HG03342 (cell line): ENCODE measurements around the gene DNAJC13.
A peak's percentile ranks its signal among the peaks of the same experiment; 100 is the strongest.
"Not testable (repeated sequence)": the region's sequence is repeated elsewhere in the genome, so short reads cannot be mapped to it uniquely, and the experiment has no call there.

ENCODE experiments used
- ATAC-seq: cut with Tn5 transposase; IDR thresholded peaks from one replicate; pipeline ENCODE4 v1.9.1; 2021; ENCODE audit warnings: mild to moderate bottlenecking, moderate library complexity; ENCODE audit not compliant: unreplicated experiment

DNAJC13 gene

DNA sequence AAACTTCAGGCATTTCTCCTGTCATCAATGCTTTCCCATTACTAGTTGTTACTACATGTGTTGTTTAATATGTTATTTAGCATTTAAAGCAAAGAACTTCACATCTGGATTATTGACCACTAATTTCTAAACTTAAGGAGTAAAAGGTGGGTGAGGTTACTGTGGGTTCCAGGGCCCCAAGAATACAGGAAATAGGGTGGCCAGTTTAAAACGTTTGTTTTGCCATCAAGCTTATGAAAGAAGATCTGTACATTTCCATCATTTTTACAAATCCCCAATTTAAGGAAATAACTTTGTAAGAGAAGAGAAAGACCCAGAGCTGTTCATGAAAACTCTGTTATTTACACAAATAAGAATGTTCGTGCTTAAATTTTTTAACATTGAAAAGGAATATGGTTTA, 125.3 kb downstream of the DNAJC13 start:
- ATAC-seq = no peak

DNA sequence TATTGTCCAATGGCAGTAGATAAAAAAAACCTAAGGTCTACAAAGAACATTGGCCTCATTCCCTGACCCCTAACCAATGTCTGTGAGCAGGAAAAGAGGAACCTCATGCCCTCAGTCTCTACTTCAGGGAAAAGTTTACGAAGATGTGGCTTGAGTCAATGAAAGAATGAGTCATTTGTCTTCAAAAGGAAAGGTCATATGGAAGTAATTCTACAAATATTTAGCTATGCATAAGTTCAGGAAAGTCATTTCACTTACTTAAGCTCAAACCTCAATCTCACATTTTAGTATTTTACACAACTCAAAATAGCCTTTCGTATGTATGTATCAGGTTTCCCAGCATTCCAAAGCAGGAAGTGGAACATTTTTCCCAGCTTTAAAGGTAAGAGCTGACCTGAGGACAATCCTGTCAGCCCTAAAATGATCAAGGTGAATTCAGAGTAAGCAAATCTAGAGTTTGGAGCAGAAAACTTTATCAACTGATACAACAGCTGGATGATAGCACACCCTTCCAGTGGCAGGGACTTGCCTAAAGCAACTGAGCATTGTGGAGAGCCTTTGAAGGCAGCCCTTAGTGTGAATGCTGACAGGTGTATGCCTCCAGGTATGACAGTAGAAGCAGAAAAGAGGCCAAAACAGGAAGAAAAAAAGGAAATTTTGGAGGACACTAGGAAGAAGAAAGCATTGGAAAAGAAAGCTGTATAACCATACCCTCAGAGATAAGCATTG, 125.9 kb downstream of the DNAJC13 start:
- peak; percentile 51 for ATAC-seq

DNA sequence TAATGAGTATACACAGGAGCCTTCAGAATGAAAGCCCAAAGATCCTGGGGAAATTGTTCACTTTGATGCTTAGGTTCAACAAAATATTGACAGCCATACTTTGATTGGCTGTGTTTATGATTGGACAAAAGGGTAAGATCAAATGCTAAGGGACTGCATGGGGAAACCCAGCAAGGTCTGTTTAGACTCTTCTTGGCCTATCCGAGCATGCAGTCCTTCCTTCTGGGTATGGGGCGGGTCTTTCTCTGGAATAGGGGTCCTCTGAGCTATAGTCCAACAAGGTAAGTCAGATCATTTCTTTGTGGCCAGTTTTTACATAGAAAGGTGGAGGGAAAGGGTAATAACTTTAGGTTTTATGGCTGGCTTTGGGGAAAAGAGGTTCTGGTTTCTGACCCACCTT, 126.8 kb downstream of the DNAJC13 start:
- ATAC-seq = no peak

DNA sequence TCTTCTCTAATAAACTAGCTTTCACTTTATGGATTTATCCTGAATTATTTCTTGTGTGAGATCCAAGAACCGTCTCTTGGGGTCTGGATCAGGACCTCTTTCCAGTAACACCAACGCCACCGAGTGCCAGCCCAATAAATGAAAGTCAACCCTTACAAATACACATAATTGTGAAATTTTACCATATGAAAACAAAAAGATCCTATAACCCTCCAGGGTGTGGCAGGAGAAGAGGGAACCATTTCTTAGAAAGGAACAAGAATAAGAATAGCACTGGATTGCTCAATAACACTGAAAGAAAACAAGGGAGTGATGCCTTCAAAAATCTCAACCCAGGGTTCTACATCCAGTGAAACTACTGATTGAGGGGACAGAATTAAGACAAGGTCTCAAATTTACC, 128.2 kb downstream of the DNAJC13 start:
- no peak for ATAC-seq

DNA sequence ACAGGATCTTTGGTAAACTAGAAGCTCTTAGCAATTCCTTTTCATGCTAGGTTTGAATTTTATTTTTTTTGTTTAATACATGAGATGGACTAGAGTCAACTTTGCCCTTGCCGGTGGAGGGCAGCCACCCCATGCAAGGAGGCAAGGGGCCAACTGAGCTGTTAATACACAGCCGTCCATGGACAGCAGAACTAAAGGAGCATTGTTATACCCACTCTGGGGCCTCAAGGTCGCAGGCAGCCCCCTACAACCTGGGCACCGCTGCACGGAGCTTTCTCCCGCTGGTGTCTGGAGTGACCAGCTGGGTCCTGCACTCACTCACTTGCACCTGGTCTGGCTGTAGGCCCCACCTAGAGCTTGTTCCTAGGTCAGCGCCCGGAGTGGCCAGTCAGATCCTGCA, 131.9 kb downstream of the DNAJC13 start:
- ATAC-seq = no peak

DNA sequence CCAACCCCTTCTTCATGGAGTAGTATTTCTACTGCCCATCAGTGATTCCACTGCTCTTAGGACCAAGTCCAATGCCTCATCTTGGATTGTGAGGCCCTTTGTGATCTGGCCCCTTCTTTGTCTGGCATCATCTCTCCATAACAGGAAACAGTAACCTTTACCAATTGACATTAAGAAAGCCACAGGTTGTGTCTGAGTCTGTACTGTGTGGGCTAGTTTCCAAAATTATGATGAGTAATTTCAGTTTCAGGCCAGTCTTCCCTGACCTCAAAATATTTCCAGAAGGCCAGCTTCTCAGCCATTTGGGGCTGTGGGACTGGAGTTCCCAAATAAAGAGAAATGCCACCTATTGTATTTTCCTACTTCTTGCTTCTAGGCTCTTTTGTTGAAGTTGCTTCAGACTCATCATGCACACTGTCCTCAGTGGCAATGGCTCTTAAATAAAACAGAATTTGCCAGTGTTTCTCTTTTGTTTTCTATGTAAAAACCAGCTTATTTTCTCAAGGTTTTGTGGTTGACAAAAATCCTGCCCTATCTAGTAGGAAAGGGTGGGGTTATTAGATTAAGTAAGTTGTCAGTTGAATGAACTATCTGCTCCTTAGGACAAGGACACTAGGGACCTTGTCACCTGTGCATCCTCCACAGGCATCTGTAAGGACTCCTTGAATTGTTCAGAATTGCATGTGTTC, 132.7 kb downstream of the DNAJC13 start:
- peak; percentile 72 for ATAC-seq

DNA sequence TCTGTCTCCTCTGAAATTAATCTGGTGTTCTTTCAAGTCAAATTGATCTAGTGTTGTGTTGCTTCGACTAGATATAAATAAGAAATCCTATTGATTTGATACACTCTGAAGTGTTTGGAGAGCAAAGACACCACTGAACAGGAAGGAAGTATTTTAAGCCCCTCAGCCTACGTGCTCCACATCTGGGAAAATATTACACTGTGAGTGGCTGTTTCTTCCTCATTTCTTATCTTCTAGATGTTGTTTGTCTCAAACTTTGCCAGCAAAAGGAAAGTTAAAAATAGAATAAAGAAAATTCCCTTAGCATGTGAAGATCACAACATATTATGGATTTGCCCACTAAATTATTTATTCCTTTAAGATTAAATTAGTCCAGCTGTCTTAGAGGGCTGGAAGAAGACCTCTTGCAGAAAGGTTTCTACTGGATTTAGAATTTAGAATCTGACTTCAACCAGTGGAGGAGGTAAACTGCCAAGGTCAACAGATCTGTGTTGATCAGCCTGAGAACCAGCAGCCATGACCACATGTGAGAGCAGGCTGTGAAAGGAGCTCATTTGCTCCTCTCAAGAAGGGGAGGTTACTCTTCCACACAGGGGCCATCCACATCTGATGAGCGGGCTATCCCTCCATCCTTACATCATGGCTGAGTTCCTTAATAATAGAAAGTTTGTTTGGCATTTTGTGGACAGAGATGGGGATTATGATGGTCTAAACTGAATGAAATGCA, 133.4 kb downstream of the DNAJC13 start:
- no peak for ATAC-seq

DNA sequence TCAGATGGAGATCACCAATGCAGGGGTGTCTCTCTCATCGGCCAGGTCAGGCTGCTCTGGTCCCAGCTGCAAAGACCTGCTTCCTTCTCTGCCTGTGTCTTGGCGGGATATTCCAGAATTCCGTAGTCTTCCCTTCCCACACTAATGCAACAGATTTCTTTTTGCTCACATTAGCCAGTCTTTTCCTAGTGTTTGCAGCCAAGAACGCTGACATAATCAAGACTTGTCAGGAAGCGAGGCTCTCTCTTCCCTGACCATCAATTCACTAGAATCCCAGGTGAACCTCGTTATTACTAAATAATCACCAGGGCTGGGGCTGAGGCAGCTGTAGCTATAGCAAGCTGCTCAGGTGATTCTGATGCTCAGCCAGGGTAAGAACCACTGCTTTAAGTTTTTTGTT, 136.5 kb downstream of the DNAJC13 start:
- no peak for ATAC-seq

DNA sequence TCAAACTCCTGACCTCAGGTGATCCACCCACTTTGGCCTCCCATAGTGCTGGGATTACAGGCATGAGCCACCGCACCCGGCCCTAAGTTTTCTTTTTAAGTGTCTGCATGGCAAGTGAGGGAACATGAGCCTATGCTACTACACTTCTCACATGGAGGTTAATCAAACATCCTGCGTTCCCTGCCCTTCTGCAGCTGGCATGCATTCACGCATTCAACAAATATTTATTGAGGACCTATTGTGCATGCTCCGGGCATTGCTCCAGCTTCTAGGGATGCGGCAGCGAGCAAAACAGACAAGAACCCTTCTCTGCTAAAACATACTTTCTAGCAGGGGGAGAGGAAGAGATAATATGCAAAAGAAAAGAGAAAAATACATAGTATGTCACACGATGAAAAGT, 137.1 kb downstream of the DNAJC13 start:
- no peak for ATAC-seq

DNA sequence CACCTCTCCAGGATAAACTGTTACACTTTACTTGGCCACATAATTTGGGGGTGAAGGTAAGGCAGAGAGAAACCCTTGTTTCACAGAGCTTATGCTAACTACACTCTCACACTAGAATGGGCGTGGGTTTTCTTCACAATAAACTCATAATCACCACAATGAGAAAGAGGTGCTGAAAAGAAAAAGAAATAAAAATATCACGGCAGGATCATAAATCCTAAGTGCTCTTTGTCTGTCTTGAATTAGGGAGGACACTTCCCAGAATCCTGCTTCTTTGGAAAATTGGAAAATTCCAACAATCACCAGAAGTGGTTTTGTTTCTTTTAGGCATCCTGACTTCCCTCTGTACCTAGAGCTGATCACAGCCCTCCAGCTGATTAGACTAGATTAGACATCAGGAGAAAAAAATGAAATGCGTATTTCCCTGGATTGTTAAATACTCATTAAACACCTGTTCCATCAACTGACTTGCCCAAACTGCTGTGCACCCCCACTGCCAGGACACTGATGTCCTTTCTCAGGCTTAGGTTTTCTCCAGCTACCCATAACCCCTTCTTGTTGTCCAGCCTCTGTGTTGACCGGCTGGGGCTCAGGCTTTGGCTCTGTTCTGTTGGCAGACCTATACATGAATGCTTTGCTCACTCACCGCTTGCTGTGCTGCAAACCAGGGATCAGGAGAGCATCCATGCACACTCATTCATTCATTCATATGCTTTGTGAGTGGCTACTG, 138.2 kb downstream of the DNAJC13 start:
- no peak for ATAC-seq

DNA sequence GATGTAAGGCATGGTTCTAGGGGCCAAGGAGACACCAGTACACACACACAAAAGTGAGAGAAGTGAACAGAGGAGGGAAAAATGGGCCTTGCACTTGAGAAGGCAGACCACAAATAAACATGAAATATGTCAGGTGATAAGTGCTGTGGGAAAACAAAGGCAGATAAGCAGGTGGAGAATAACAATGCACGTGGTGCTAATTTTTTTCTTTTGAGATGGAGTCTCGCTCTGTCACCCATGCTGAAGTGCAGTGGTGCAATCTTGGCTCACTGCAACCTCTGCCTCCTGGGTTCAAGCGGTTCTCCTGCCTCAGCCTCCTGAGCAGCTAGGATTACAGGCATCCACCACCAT, 138.7 kb downstream of the DNAJC13 start:
- ATAC-seq = not testable (repeated sequence)

DNA sequence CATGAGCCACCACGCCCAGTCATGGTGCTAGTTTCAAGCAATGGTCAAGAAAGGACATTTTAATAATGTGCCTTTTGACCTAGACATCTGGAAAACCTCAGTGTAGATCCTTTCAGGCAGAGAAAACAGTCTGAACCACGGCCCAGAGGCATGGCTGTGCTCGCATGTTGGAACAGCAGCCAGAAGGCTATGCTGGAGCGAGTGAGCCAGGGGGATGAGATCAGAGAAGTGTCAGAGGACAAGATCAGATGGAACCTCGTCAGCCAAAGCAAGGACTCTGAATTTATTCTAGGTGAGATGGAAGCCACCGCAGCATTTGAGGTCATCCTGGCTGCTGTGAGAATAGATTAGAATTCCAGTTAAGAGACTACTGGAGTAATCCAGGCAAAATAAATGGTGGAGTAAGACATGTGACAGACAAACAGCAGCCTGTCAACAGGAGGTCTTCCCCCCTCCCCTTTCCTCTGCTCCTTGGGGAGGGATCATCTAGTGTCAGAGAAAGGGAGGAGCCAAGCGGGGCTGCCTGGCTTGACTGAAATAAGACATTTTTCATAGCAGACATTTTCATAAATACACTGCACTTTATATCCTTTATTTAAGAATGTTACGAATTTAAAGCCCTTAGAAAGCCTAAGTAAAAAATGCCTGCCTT, 139.3 kb downstream of the DNAJC13 start:
- ATAC-seq = no peak

DNA sequence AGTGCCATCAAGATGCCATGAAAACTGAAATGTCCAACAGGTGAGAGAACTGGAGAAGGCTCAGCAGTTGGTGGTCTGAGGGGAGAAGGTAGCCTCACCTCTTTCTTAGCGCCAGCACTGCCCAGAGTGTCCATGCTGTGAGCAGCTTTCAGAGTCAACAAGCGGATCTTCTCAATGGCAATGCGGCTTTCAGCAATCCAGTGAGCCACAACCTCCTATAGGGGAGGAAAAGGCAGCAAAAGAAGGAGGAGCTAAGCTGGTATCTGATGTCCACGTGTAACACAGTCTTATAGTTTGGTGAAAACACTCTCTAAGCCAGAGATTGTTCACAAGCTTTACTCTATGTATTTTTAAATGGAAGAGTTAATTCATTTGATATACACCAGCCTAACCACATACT, 143.7 kb downstream of the DNAJC13 start:
- ATAC-seq = no peak

DNA sequence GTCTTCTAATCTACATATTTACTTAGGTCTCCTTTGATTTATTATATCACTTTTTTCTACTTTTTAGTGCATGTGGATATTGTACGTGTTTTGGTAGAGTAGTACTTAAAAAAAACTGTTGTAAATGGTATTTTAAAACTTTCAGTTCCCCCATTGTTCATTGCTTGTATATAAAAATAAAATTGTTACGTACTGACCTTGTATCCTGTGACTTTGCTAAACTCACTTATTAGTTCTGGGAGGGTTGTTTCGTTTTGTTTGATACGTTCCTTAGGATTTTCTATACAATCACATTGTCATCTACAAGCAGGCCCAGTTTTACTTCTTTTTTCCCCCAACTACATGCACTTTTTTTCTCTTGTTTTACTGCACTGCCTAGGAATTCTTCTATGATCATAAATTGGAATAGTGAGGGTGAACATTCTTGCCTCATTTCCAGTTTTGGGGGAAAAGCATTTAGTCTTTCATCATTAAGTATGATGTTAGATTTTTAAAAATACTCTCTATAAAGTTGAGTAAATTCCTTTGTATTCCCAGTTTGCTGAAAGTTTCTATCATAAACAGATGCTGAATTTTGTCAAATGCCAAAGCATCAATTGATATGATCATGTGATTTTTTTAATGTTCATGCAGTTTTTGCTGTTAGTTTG, 146.2 kb downstream of the DNAJC13 start:
- ATAC-seq = no peak

DNA sequence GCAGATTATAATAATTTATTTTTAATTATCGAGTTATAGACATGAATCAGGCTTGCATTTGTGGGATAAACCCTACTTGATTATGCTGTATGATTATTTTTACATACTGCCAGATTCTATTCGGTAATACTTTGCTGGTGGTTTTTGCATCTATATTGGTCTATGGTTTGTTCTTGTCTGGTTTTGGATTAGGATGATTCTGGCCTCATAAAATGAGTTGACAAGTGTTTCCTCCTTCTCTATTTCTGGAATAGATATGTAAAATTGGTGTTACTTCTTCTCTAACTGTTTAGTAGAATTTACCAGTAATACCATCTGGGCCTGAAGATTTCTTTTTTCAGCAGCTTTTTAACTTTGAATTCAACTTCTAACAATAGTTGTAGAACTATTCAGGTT, 146.8 kb downstream of the DNAJC13 start:
- ATAC-seq = no peak

DNA sequence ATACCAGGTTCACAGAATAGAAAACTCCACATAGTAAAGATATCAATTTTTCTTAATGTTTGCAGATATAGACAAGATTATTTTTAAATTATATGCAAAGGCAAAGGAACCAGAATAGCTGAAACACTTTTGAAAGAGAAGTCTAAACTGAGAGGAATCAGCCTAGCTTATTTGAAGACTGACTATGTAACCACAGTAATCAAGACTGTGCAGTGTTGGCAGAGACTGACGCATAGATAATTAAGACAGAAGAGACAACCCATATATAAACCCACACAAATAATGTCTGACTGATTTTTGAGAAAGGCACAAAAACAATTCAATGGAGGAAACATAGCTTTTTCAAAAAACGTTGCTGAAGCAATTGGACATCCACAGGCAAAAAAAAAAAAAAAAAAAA, 151.1 kb downstream of the DNAJC13 start:
- ATAC-seq = no peak

DNA sequence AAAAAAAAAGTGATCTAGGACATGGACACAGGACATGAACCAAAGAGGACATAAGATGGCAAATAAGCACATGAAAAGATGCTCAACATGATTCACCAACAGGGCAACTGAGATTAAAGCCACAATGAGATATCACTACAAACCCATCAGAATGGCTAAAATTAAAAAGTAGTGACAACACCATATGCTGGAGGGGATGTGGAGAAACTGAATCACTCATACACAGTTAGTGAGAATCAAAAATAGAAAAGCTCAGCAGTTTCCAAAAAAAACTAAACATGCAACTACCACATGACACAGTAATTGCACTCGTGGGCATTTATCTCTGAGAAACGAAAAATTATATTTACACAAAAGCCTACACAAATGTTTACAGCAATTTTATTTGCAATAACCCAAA, 151.9 kb downstream of the DNAJC13 start:
- no peak for ATAC-seq

DNA sequence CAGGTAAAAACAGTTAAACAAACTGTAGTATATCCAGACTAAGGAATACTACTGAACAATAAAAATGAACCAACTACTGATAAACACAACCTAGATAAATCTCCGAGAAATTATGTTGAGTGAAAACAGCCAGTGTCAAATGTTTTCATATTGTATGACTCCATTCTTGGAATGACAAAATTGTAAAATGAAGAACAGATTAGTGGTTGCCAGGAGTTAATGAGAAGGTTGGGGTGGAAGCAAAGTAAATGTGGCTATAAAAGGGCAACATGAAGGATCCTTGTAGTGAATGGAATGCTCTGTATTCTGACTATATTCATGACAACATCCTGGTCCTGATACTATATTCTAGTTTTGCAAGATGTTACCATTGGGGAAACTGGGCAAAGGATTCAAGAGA, 152.3 kb downstream of the DNAJC13 start:
- ATAC-seq = no peak

DNA sequence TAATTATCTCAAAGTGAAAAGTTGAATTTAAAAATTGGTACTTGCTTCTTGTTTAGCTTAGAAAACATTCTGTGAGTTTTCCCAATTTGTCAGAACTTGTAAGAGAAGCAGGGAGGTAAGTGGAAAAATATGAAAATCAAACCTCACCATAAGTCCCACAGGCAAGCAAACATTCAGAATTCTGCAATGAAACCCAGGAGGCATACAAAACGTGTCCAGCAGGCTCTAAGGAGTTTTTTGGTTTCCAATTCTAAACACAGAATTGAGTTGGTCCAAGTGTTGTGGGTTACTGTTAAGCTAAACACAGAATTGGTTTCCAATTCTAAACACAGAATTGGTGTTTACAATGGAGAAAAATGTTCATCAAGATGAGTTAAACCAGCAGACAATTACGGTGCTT, 152.7 kb downstream of the DNAJC13 start:
- ATAC-seq = no peak

DNA sequence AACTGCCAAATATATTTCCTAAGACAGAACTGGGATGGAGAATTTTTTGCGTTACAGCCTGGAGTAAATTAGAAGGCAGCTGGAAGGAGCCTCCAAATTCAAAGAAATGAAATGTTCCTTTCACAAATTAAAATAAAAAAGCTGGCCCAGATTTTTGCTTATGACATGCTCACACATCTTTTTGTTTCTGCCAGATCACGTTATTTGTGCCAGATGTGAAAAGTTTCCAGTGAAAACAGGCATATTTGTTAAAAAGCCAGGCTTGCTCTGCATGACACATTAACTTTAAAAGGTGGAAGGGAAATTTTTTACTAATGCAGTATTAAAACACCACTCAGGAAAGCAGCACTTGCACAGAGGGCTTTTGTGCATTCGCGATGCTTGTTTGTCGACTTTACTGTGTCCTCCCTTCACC, 156.5 kb downstream of the DNAJC13 start:
- no peak for ATAC-seq
